Stimulated activated CD8-positive, alpha-beta memory T cell treated with anti-CD3 and anti-CD28 coated beads, Interleukin-4, amount 100 ng/mL, for 24 hours (primary cell): ENCODE measurements around the gene C3orf18.
A peak's percentile ranks its signal among the peaks of the same experiment; 100 is the strongest.

Source experiments
- DNase-seq: peaks from one replicate; pipeline ENCODE4 v3.0.0-alpha.2; 2020; ENCODE audit warnings: low read depth

The C3orf18 gene

GRCh38 chr3:50603261-50604109, 35.9 kb upstream of the C3orf18 start:
- DNase-seq: no peak

- no peak for DNase-seq
Observed at GRCh38 chr3:50602595-50603191, 35.1 kb upstream of the C3orf18 start.

DNA sequence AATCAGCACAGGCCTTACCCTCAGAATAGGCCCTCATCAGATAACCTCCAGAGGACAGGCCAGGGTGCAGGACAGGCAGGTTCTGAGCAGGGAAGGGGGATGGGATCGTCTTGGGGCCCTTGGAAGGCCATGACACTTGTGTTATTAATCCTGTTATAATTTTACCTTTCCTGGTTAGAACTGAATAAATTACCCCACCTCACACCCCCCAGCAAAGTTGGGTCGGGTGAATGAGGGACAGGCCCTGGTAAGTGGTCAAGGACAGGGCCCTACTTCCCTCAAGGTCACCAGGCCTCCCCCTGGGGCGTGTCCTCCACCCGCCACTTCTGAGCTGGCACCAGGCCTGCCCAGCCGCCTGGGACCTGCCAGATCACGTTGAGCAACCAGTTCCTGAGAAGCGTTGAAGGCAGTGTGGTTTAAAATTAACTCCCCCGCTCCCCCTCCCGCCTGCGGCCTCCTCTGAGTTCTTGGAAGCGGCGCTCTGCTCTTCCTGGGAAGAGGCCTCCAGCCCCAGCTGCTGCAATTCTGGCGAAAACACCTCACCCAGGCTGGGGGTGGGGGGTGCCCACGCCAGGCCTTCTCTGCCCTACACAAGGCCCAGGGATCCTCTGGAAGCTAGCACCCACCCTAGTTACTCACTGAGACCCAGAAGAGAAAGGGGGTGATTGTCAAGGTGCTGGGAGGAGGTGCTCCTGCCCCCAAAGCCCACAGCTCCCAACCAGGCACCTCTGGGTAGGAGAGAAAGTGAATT, 33.5 kb upstream of the C3orf18 start:
- peak; percentile 89 for DNase-seq

- no peak for DNase-seq
Observed at GRCh38 chr3:50600141-50600753, 32.7 kb upstream of the C3orf18 start.

- no peak for DNase-seq
Observed at GRCh38 chr3:50599716-50600118, 32.2 kb upstream of the C3orf18 start.

- no peak for DNase-seq
Observed at GRCh38 chr3:50599115-50599715, 31.7 kb upstream of the C3orf18 start.

- DNase-seq: no peak
Observed at GRCh38 chr3:50594253-50594785, 26.8 kb upstream of the C3orf18 start.

DNA sequence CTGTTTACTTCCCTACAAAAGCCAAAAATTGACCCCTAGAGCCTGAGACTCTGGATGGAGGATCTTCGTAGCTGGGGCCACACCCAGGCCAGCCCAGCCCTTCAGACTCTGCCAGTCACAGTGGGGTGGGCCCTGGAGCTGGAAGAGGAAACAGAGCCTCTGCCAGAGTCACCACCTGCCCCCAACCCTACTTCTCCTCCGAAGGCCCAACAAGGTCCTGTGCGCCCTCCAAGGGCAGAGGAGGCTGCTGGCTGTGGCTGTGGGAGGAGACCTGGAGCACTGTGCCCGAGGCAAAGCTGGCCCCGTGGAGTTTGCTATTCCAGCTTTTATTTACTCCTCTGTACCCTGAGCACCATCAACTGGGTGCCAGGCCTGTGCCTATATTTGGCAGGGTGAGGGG, 25.0 kb upstream of the C3orf18 start:
- DNase-seq: no peak

DNA sequence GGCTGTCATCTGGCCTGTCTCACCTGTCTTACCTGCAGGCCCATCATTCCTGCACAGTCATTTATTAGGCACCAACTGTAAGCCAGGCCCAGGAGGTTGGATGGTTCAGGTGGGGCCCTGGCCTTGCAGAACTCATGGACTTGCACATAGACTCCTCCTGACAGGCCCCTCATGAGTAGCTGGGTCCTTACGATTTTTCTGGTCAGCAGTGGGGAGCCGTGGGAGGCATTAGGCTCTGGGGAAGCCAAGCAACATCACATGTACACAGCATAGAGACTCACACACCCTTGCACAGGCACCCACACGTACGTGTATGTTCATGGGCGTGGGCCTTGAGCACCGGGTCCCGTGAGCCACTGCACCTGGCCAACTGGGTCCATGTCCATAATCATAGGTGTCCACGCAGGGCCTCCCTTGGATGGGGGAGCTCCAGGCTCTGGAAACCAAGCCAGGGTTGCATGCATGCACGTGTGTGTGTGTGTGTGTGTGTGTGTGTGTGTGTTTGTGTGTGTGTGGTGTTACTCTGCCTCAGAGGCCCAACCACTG, 23.7 kb upstream of the C3orf18 start:
- DNase-seq: no peak

- DNase-seq: no peak
Observed at GRCh38 chr3:50588759-50589433, 21.3 kb upstream of the C3orf18 start.

DNA sequence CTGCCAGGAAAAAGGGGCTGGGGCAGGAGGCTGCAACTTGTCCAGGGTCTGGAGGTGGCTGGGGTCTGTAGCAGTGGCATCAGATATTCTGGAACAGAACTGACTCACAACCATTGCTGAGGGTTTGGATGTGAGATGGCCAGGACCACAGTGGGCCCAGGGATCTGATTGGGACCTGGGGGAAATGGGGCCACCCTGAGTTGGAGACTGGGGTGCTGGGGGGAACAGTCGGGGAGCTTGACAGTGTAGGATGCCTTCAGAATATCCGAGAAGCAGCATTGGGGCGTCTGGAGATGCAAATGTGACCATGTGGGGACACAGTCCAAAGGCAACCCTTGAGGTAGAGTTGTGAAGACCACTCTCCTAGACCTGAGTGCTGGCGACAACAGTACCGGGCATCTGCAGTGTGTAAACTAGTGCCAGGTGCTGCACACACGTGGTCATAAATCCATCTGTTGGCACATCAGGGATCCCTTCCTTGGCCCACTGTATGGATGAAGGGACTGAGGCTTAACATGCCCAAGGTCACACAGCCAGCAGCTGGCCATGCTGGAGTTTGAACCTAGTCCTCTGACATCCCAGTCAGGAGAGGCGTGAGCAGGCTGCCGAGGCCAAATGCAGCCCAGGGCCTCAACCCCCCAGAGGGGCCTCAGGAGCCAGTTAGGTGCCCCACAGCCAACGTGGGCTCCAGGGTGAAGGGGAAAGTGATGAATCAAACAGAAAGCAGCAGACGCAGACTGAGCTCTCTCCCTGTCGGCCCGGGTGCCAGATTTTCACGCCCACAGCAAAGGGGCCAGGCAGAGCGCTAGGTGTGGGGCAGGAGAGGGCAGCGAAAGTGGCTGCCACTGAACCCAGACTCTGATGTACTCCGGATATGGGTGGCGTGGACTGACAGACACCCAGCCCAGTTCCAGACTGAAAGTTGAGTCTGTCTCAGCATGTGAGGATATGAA, 20.5 kb upstream of the C3orf18 start:
- DNase-seq: peak; percentile 82

DNA sequence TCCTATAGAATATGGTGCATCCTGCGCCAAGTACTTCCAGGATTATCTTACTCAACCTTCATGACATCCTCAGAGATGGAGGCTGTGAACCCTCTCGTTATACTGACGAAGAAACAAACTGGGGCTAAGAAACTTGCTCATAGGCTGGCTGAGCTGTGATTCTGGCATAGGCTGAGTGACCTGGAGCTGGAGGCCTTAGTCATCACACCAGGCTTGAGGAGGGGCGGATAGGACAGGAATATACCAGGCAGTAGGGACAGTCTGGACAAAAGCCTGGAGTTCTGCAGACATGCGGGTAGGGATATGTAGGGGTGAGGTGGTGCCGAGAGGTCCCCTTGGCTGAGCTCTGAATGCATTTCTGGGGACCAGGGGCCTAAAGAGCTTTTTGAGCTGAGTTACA, 19.8 kb upstream of the C3orf18 start:
- no peak for DNase-seq

GRCh38 chr3:50586763-50587070, 19.2 kb upstream of the C3orf18 start:
- DNase-seq: no peak

- no peak for DNase-seq
Observed at GRCh38 chr3:50585919-50586762, 18.6 kb upstream of the C3orf18 start.

- DNase-seq: no peak
Observed at GRCh38 chr3:50584391-50584790, 16.8 kb upstream of the C3orf18 start.

DNA sequence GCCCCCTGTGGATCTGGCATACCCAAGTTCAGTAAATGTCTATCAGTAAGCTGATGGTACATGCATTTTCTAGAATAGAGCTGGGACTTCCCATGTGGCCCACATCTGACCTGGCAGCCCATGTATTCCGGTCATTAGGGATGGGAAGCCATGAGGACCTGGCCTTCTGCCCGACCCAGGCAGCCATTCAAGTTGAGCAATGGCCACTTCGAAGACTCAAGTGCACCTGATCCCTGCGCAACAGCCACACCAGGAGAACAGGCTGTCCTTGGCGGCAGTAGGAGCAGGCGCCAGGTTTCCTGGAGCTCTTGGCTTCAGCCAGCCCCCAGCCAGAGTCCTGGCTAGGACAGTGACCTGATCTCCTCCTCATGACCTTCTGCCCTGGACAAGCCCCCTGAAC, 16.4 kb upstream of the C3orf18 start:
- DNase-seq: no peak

- DNase-seq: no peak
Observed at GRCh38 chr3:50582083-50582482, 14.5 kb upstream of the C3orf18 start.

DNA sequence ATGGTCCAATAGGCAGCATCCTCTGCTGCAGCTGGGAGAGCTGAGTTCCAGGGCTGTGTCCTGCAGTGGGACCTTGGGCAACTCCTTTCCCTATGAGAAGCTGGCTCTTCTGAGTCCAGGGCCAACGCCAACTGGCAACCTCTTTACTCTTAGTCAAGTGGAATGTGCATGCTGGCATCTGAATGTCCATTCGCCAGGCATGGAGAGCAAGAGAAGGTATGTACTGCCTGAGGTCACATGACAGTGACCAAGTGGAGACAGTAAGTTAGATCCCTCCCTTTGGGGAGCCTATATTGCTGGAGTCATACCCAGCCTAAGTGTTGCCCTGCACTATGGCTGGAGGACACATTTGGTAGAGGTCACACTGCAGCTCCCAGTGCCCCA, 13.9 kb upstream of the C3orf18 start:
- DNase-seq: no peak
